ENCODE measurements around the gene KCNQ1.

The KCNQ1 gene

GRCh38 chr11:2789791-2790567 lies 345.2 kb downstream of the KCNQ1 start:
- no peak for DNase-seq (ENCODE audit: low read depth in 2 of 3, low spot score in 1 of 3)

GRCh38 chr11:2790568-2790921 lies 345.7 kb downstream of the KCNQ1 start:
- DNase-seq (ENCODE audit: low read depth in 2 of 3, low spot score in 1 of 3) = no peak

- no peak for DNase-seq (ENCODE audit: low read depth in 2 of 3, low spot score in 1 of 3)
Observed at GRCh38 chr11:2791139-2791520, 346.3 kb downstream of the KCNQ1 start.

GRCh38 chr11:2791521-2792380 lies 346.9 kb downstream of the KCNQ1 start:
- DNase-seq (ENCODE audit: low read depth in 2 of 3, low spot score in 1 of 3) = no peak

GRCh38 chr11:2792381-2793250 lies 347.8 kb downstream of the KCNQ1 start:
- no peak for DNase-seq (ENCODE audit: low read depth in 2 of 3, low spot score in 1 of 3)

- no peak for DNase-seq (ENCODE audit: low read depth in 2 of 3, low spot score in 1 of 3)
Observed at GRCh38 chr11:2793701-2794045, 348.9 kb downstream of the KCNQ1 start.

- DNase-seq (ENCODE audit: low read depth in 2 of 3, low spot score in 1 of 3) = no peak
Observed at GRCh38 chr11:2794046-2794967, 349.5 kb downstream of the KCNQ1 start.

GRCh38 chr11:2794968-2795322 lies 350.1 kb downstream of the KCNQ1 start:
- DNase-seq (ENCODE audit: low read depth in 2 of 3, low spot score in 1 of 3) = no peak

GRCh38 chr11:2795491-2795991 lies 350.7 kb downstream of the KCNQ1 start:
- no peak for DNase-seq (ENCODE audit: low read depth in 2 of 3, low spot score in 1 of 3)

- no peak for DNase-seq (ENCODE audit: low read depth in 2 of 3, low spot score in 1 of 3)
Observed at GRCh38 chr11:2796091-2796490, 351.3 kb downstream of the KCNQ1 start.

GRCh38 chr11:2796508-2797113 lies 351.8 kb downstream of the KCNQ1 start:
- DNase-seq (ENCODE audit: low read depth in 2 of 3, low spot score in 1 of 3) = no peak

GRCh38 chr11:2797121-2797711 lies 352.4 kb downstream of the KCNQ1 start:
- DNase-seq (ENCODE audit: low read depth in 2 of 3, low spot score in 1 of 3) = no peak

GRCh38 chr11:2797741-2798361 lies 353.0 kb downstream of the KCNQ1 start:
- DNase-seq (ENCODE audit: low read depth in 2 of 3, low spot score in 1 of 3) = no peak

- no peak for DNase-seq (ENCODE audit: low read depth in 2 of 3, low spot score in 1 of 3)
Observed at GRCh38 chr11:2798951-2799761, 354.3 kb downstream of the KCNQ1 start.

GRCh38 chr11:2799881-2800654 lies 355.3 kb downstream of the KCNQ1 start:
- DNase-seq (ENCODE audit: low read depth in 2 of 3, low spot score in 1 of 3) = no peak

- DNase-seq (ENCODE audit: low read depth in 2 of 3, low spot score in 1 of 3) = no peak
Observed at GRCh38 chr11:2800655-2801531, 356.1 kb downstream of the KCNQ1 start.
